GM21360 (cell line): ENCODE measurements around the gene BPTF.
"Not testable (repeated sequence)": the region's sequence is repeated elsewhere in the genome, so short reads cannot be mapped to it uniquely, and the experiment has no call there.

Experiments
- ATAC-seq: cut with Tn5 transposase; IDR thresholded peaks from one replicate; pipeline ENCODE4 v1.9.1; 2021; ENCODE audit warnings: mild to moderate bottlenecking, moderate library complexity; ENCODE audit not compliant: unreplicated experiment

BPTF gene

GRCh38 chr17:68006797-68007196, 181.5 kb downstream of the BPTF start:
- no peak for ATAC-seq

- peak; percentile 70 for ATAC-seq
Measured at GRCh38 chr17:68011199-68011665, 185.9 kb downstream of the BPTF start.

- ATAC-seq = no peak
Measured at GRCh38 chr17:68013385-68013784, 188.1 kb downstream of the BPTF start.

GRCh38 chr17:68015081-68015723, 189.9 kb downstream of the BPTF start:
- no peak for ATAC-seq

- ATAC-seq = no peak
Measured at GRCh38 chr17:68016838-68017237, 191.5 kb downstream of the BPTF start.

GRCh38 chr17:68018493-68018892, 193.2 kb downstream of the BPTF start:
- not testable (repeated sequence) for ATAC-seq

- ATAC-seq = no peak
Measured at GRCh38 chr17:68019336-68019674, 194.0 kb downstream of the BPTF start.

- ATAC-seq = peak; percentile 95
Measured at GRCh38 chr17:68019675-68020408, 194.5 kb downstream of the BPTF start.

- no peak for ATAC-seq
Measured at GRCh38 chr17:68020409-68020756, 195.1 kb downstream of the BPTF start.

GRCh38 chr17:68020791-68021190, 195.5 kb downstream of the BPTF start:
- not testable (repeated sequence) for ATAC-seq

GRCh38 chr17:68021963-68022362, 196.7 kb downstream of the BPTF start:
- ATAC-seq = no peak

GRCh38 chr17:68022547-68022946, 197.2 kb downstream of the BPTF start:
- not testable (repeated sequence) for ATAC-seq

GRCh38 chr17:68029512-68030215, 204.4 kb downstream of the BPTF start:
- ATAC-seq = no peak
